PC-3 (cell line): ENCODE data around the gene VANGL2. TPM values are rescaled to one million over a fixed set of nuclear protein-coding genes. Genes with fewer than 3 reads are reported as not detected.

ENCODE experiments used
- ATAC-seq: fragments of 200-7000 bp; cut with Tn5 transposase; 2 replicates; pipeline ENCODE4 v1.9.1; 2020; ENCODE audit warnings: mild to moderate bottlenecking, moderate library complexity
- BruUV-seq: library from RNA; stranded (reverse); fragments of 400-500 nt; replicated peaks from 2 replicates; lab custom pipeline; 2021; lab: Mats Ljungman, UMichigan
- CTCF ChIA-PET: fragments of 300-600 bp; sonication (Branson Sonifier 250); formaldehyde crosslinking; loops from one replicate; lab custom pipeline; 2022; ENCODE audit warnings: antibody characterized with exemption; lab: Charles Lee
- POLR2A ChIA-PET: fragments of 300-600 bp; sonication (Branson Sonifier 250); formaldehyde crosslinking; loops from one replicate; lab custom pipeline; 2022; ENCODE audit warnings: antibody characterized with exemption; ENCODE audit not compliant: unreplicated experiment; lab: Charles Lee
- DNase-seq: peaks from one replicate; pipeline ENCODE4 v3.0.0-alpha.2; 2015
- H2AFZ ChIP-seq: fragments of 300-600 bp; sonication (generic); 2 replicates; pipeline ENCODE4 v1.6.0; 2016; ENCODE audit warnings: antibody characterized with exemption, low read length
- H3F3A ChIP-seq: fragments of 300-600 bp; sonication (generic); one replicate; pipeline ENCODE4 v1.6.0; 2017; ENCODE audit warnings: antibody characterized with exemption, low read length, control low read depth, mild to moderate bottlenecking; ENCODE audit not compliant: unreplicated experiment
- H3K27ac ChIP-seq: fragments of 300-600 bp; sonication (generic); 2 replicates; pipeline ENCODE4 v1.5.1; 2016; ENCODE audit warnings: mild to moderate bottlenecking, low read length
- H3K27me3 ChIP-seq: fragments of 300-600 bp; sonication (generic); 2 replicates; pipeline ENCODE4 v1.6.1; 2016; ENCODE audit warnings: low read length, mixed read lengths
- H3K36me3 ChIP-seq: fragments of 300-600 bp; sonication (generic); 2 replicates; pipeline ENCODE4 v1.6.1; 2016; ENCODE audit warnings: low read depth, mixed run types, low read length, mixed read lengths
- H3K4me1 ChIP-seq: fragments of 300-600 bp; sonication (generic); 2 replicates; pipeline ENCODE4 v1.5.1; 2016; ENCODE audit warnings: low read length; ENCODE audit not compliant: insufficient read depth
- H3K4me2 ChIP-seq: fragments of 300-600 bp; sonication (generic); 2 replicates; pipeline ENCODE4 v1.6.0; 2016; ENCODE audit warnings: low read length
- H3K4me3 ChIP-seq: fragments of 300-600 bp; sonication (generic); 2 replicates; pipeline ENCODE4 v1.5.1; 2016; ENCODE audit warnings: mild to moderate bottlenecking, low read length, mixed read lengths
- H3K79me2 ChIP-seq: fragments of 300-600 bp; sonication (generic); 2 replicates; pipeline ENCODE4 v1.6.1; 2017; ENCODE audit warnings: low read length, mixed read lengths
- H3K9ac ChIP-seq: fragments of 300-600 bp; sonication (generic); 2 replicates; pipeline ENCODE4 v1.6.0; 2016; ENCODE audit warnings: mild to moderate bottlenecking, low read length
- H3K9me2 ChIP-seq: fragments of 300-600 bp; sonication (generic); replicated peaks from 2 replicates; pipeline ENCODE4 v1.6.1; 2016; ENCODE audit warnings: mixed run types, low read length, mixed read lengths
- H3K9me3 ChIP-seq: fragments of 300-600 bp; sonication (generic); 2 replicates; pipeline ENCODE4 v1.6.1; 2016; ENCODE audit warnings: low read length, mixed read lengths
- H4K20me1 ChIP-seq: fragments of 300-600 bp; sonication (generic); 2 replicates; pipeline ENCODE4 v1.6.1; 2016; ENCODE audit warnings: low read length, mixed read lengths
- EZH2 ChIP-seq: fragments of 300-600 bp; sonication (generic); IDR thresholded peaks from one replicate; pipeline ENCODE4 v1.6.1; 2017; ENCODE audit warnings: antibody characterized with exemption, mild to moderate bottlenecking, low read length; ENCODE audit not compliant: unreplicated experiment
- EZH2phosphoT487 ChIP-seq: fragments of 300-600 bp; sonication (generic); IDR thresholded peaks from 2 replicates; pipeline ENCODE4 v1.6.1; 2018; ENCODE audit warnings: mild to moderate bottlenecking, antibody characterized with exemption, low read length, borderline replicate concordance
- intact Hi-C: fragments of 100-400 bp; cut with micrococcal nuclease; formaldehyde crosslinking; loops from 2 replicates; pipeline ENCODE4 v1.9.0; 2023
- total RNA-seq: library from RNA; depleted of rRNA; stranded (reverse); fragments of >200 nt; gene quantifications from 2 replicates; pipeline ENCODE4 v1.2.3, GENCODE V29; 2014
- TF ChIP-seq, protein P1 (sequence below): fragments of 300-600 bp; sonication (generic); conservative IDR thresholded peaks from 2 replicates; pipeline ENCODE4 v1.5.1; 2017; ENCODE audit warnings: antibody characterized with exemption, low read depth, mild to moderate bottlenecking, low read length

The VANGL2 gene
- total RNA-seq, 1 experiment from 2014 or later, result 0.44 TPM

DNA sequence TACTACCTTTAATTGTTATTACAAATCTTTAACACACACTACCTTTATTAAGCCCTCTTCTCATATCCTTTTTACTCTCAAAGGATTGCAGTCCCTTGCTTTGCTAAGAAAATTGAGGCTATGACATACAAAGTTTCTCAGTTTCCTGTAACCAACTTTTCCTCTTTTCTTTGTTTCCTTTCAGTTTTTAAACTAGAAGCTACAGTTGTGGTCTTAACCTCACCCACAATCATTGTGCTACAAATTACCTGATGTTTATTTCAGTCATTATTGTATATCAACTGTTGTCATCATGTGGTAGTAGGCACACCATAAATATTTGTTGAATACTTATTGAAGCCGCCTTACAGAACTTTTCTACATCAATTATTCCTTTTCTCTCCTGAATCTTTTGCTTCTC lies 70.9 kb downstream of the VANGL2 start:
- ATAC-seq (no peak), DNase-seq (no peak)
- H3K36me3 ChIP-seq, result no peaks in the 10 kb centered on the region
- ChIA-PET CTCF (no interaction called here), POLR2A (no interaction called here)
- no TSS peak for BruUV-seq
- no peaks in the 10 kb centered on the region for H3K9me2 ChIP-seq
- no peaks in the 10 kb centered on the region for H3K79me2 ChIP-seq
- H2AFZ ChIP-seq, result no peak overlapping the region
- H3F3A ChIP-seq, result no peaks in the 10 kb centered on the region
- no peak overlapping the region for H3K27ac ChIP-seq
- H3K4me2 ChIP-seq, result no peak overlapping the region
- H3K4me1 ChIP-seq, result no peaks in the 10 kb centered on the region
- H3K9ac ChIP-seq, result no peak overlapping the region
- no peaks in the 10 kb centered on the region for H4K20me1 ChIP-seq
- no peak for TF ChIP-seq EZH2phosphoT487
- TF ChIP-seq, protein P1, sequence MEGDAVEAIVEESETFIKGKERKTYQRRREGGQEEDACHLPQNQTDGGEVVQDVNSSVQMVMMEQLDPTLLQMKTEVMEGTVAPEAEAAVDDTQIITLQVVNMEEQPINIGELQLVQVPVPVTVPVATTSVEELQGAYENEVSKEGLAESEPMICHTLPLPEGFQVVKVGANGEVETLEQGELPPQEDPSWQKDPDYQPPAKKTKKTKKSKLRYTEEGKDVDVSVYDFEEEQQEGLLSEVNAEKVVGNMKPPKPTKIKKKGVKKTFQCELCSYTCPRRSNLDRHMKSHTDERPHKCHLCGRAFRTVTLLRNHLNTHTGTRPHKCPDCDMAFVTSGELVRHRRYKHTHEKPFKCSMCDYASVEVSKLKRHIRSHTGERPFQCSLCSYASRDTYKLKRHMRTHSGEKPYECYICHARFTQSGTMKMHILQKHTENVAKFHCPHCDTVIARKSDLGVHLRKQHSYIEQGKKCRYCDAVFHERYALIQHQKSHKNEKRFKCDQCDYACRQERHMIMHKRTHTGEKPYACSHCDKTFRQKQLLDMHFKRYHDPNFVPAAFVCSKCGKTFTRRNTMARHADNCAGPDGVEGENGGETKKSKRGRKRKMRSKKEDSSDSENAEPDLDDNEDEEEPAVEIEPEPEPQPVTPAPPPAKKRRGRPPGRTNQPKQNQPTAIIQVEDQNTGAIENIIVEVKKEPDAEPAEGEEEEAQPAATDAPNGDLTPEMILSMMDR, result no peak
- no peak for TF ChIP-seq EZH2
- H3K27me3 ChIP-seq, result peaks cover 60% of the 10 kb centered on the region
- intact Hi-C loops, result no loop called here
- H3K9me3 ChIP-seq, result no peaks in the 10 kb centered on the region
- H3K4me3 ChIP-seq, result no peak overlapping the region

DNA sequence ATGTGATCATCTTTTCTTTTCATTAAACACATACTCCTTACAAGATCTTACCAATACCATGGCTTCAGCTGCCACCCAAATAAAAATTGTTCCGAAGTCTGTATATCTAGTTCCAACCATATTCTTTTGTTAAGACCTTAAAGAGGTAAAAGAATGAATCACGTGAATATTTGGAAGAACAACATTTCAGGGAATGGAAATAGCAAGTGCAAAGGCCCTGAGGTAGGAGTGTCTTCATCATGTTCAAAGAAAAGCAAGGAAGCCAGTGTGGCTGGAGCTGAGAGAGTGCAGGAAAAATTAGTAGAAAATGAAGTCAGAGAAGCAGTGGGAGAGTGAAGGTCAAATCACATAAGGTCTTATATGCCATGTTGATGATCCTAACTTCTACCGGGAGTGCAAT lies 71.7 kb downstream of the VANGL2 start:
- H3K9me3 ChIP-seq, result no peaks in the 10 kb centered on the region
- ChIA-PET POLR2A (no interaction called here), CTCF (no interaction called here)
- no peaks in the 10 kb centered on the region for H3F3A ChIP-seq
- no peaks in the 10 kb centered on the region for H3K4me1 ChIP-seq
- intact Hi-C loops, result no loop called here
- H3K9me2 ChIP-seq, result no peaks in the 10 kb centered on the region
- no peaks in the 10 kb centered on the region for H3K79me2 ChIP-seq
- no peaks in the 10 kb centered on the region for H3K36me3 ChIP-seq
- DNase-seq, result no peak
- TF ChIP-seq EZH2phosphoT487 (no peak), EZH2 (no peak)
- TF ChIP-seq, protein P1, result no peak
- H3K9ac ChIP-seq, result no peak overlapping the region
- no peaks in the 10 kb centered on the region for H4K20me1 ChIP-seq
- no peak for ATAC-seq
- BruUV-seq, result no TSS peak
- no peak overlapping the region for H3K27ac ChIP-seq
- H3K4me3 ChIP-seq, result no peak overlapping the region
- H3K4me2 ChIP-seq, result no peak overlapping the region
- H2AFZ ChIP-seq, result no peak overlapping the region
- peaks cover 60% of the 10 kb centered on the region for H3K27me3 ChIP-seq

DNA sequence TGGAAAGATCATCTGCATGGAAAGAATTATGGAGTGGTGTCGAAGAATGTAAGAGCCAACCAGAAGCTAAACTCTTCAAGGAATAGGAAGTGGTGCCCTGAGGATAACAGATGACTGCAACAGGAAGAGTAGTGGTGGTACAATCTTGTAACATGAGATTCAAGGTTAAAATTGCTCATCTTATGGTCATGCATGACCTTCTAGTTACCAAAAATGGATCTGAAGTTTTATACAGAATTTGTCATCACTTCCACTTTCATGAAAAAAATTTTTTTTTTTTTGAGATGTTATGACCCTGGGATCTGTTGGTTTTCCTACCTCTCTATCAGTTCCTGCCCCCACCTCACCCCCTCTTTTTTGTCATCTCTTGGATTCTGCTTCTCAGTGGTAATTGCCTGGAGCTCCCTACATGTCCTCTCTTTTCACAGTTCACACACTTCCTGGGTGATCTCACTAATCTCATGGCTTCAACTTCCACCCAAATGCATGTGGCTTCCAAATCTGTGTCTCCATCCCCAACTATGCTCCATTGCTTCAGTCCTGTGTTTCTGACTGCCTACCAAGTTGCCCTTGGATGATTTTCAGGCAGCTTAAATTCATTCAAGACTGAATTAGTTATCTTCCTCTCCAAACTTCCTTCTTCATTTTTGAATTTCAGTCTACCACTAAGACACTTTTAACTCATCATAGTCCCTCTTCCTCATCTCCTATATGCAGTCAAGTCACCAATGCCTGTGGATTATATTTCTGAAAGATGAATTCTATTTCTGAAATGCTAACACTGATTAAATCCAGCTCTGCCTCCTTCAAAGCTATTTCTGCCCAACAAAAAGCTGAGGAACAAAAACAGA lies 74.3 kb downstream of the VANGL2 start:
- Histone ChIP-seq H3F3A (no peaks in the 10 kb centered on the region), H3K4me2 (no peak overlapping the region), H3K9me3 (no peaks in the 10 kb centered on the region), H3K4me1 (no peaks in the 10 kb centered on the region), H3K79me2 (no peaks in the 10 kb centered on the region), H3K4me3 (no peak overlapping the region), H4K20me1 (no peaks in the 10 kb centered on the region), H3K36me3 (no peaks in the 10 kb centered on the region), H2AFZ (no peak overlapping the region), H3K9ac (no peak overlapping the region), H3K27me3 (peaks cover 40% of the 10 kb centered on the region), H3K27ac (no peak overlapping the region), H3K9me2 (no peaks in the 10 kb centered on the region)
- no TSS peak for BruUV-seq
- POLR2A ChIA-PET, result no interaction called here
- CTCF ChIA-PET, result no interaction called here
- intact Hi-C loops, result no loop called here
- TF ChIP-seq EZH2phosphoT487 (no peak), EZH2 (no peak)
- TF ChIP-seq, protein P1, result no peak
- ATAC-seq, result no peak
- DNase-seq, result no peak
